NB4 (cell line): Measurements from ENCODE around the gene IL15RA.

ENCODE experiments used
- POLR2A ChIP-seq: IDR thresholded peaks from 2 replicates; pipeline ENCODE4 v1.6.1; 2011; ENCODE audit warnings: mild to moderate bottlenecking; ENCODE audit not compliant: insufficient read length; ENCODE audit errors: extremely low read depth
- TF ChIP-seq, protein P1 (sequence below): IDR thresholded peaks from one replicate; pipeline ENCODE4 v1.5.1; 2012; ENCODE audit warnings: low read depth, low read length

DNA sequence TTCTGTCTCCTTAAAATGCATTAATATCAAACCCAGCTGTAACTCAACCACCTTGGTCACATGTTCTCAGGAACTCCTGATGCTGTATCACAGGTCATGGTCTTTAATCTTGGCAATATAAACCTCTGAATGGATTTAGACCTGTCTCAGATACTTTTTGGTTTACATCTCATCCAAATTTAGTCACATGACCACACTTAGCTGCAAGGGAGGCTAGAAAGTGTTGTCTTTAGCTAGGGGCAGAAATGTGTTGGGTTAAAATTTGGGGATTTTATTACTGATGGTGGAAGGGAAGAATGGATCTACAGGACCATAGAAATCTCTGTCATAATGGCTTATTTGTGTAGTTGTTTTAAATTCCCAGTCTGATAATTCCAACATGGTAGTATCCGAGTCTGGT is 29.6 kb upstream of the IL15RA start:
- no peak for TF ChIP-seq POLR2A
- TF ChIP-seq, protein P1, sequence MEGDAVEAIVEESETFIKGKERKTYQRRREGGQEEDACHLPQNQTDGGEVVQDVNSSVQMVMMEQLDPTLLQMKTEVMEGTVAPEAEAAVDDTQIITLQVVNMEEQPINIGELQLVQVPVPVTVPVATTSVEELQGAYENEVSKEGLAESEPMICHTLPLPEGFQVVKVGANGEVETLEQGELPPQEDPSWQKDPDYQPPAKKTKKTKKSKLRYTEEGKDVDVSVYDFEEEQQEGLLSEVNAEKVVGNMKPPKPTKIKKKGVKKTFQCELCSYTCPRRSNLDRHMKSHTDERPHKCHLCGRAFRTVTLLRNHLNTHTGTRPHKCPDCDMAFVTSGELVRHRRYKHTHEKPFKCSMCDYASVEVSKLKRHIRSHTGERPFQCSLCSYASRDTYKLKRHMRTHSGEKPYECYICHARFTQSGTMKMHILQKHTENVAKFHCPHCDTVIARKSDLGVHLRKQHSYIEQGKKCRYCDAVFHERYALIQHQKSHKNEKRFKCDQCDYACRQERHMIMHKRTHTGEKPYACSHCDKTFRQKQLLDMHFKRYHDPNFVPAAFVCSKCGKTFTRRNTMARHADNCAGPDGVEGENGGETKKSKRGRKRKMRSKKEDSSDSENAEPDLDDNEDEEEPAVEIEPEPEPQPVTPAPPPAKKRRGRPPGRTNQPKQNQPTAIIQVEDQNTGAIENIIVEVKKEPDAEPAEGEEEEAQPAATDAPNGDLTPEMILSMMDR, result no peak
